CD14-positive monocyte (primary cell): ENCODE measurements around the gene HPRT1. TPM values are rescaled to one million over a fixed set of nuclear protein-coding genes. Genes with fewer than 3 reads are reported as not detected.

Source experiments
- DNase-seq, 3 donors: peaks; one replicate each; pipeline ENCODE4 v3.0.0-alpha.2; 2011 to 2022
- H2AFZ ChIP-seq: 2 replicates; pipeline ENCODE4 v1.6.0; 2012; ENCODE audit warnings: mild to moderate bottlenecking, low read depth, low read length, inconsistent platforms; ENCODE audit not compliant: insufficient read depth, poor library complexity, severe bottlenecking
- H3K27ac ChIP-seq, 2 donors: 1 replicate in 1 of 2; 2 replicates in 1 of 2; pipeline ENCODE4 v1.5.1; 2012 to 2013; ENCODE audit warnings: low read length in 2 of 2, control low read depth in 1 of 2, inconsistent platforms in 1 of 2, low read depth in 1 of 2, mild to moderate bottlenecking in 1 of 2
- H3K27me3 ChIP-seq, 2 donors: one replicate each; pipeline versions ENCODE4 v1.6.0 to v1.6.1; 2011 to 2013; ENCODE audit warnings: low read length in 2 of 2; ENCODE audit not compliant: control insufficient read depth in 2 of 2, insufficient read depth in 2 of 2
- H3K36me3 ChIP-seq, 2 donors: replicated peaks in 1 of 2; 1 replicate in 1 of 2; 2 replicates in 1 of 2; pipeline versions ENCODE4 v1.5.1 to v1.6.1; 2012 to 2013; ENCODE audit warnings: low read length in 2 of 2, control low read depth in 1 of 2, inconsistent platforms in 1 of 2, mild to moderate bottlenecking in 1 of 2; ENCODE audit not compliant: insufficient read depth in 2 of 2, control insufficient read depth in 1 of 2
- H3K4me1 ChIP-seq, 2 donors: 1 replicate in 1 of 2; 2 replicates in 1 of 2; pipeline versions ENCODE4 v1.5.1 to v1.6.1; 2012 to 2013; ENCODE audit warnings: low read length in 2 of 2, control low read depth in 1 of 2, inconsistent platforms in 1 of 2, mild to moderate bottlenecking in 1 of 2, moderate library complexity in 1 of 2; ENCODE audit not compliant: insufficient read depth in 2 of 2, control insufficient read depth in 1 of 2
- H3K4me2 ChIP-seq: replicated peaks from 2 replicates; pipeline ENCODE3; 2012; ENCODE audit warnings: low read length, moderate library complexity, mild to moderate bottlenecking; ENCODE audit not compliant: poor library complexity, severe bottlenecking; ENCODE audit errors: extremely low read depth
- H3K4me3 ChIP-seq, 3 experiments: fragments of 200-600 bp in 1 of 3; sonication (generic) in 1 of 3; replicated peaks in 1 of 3; 1 replicate in 2 of 3; 2 replicates in 1 of 3; pipeline ENCODE4 v1.5.1; 2011 to 2013; ENCODE audit warnings: low read length in 3 of 3, mild to moderate bottlenecking in 3 of 3, control low read depth in 2 of 3, low read depth in 2 of 3, inconsistent platforms in 1 of 3, moderate library complexity in 1 of 3
- H3K79me2 ChIP-seq: 2 replicates; pipeline ENCODE4 v1.6.0; 2012; ENCODE audit warnings: mild to moderate bottlenecking, control low read depth, inconsistent platforms, low read length, moderate library complexity; ENCODE audit not compliant: insufficient read depth
- H3K9ac ChIP-seq: 2 replicates; pipeline ENCODE4 v1.6.0; 2017; ENCODE audit warnings: low read length, mild to moderate bottlenecking; ENCODE audit not compliant: insufficient read depth, poor library complexity, severe bottlenecking
- H3K9me3 ChIP-seq, 2 donors: replicated peaks in 1 of 2; 1 replicate in 1 of 2; 2 replicates in 1 of 2; pipeline versions ENCODE4 v1.5.1 to v1.6.1; 2012 to 2013; ENCODE audit warnings: low read length in 2 of 2, control low read depth in 1 of 2; ENCODE audit not compliant: control insufficient read depth in 1 of 2, insufficient read depth in 1 of 2
- H4K20me1 ChIP-seq: 2 replicates; pipeline ENCODE4 v1.6.0; 2012; ENCODE audit warnings: mild to moderate bottlenecking, low read length, control low read depth, moderate library complexity; ENCODE audit not compliant: insufficient read depth
- H3K27ac Mint-ChIP-seq, 7 donors: one replicate each; pipeline ENCODE4 v1.8.0; 2020; ENCODE audit warnings: mild to moderate bottlenecking in 7 of 7, mixed read lengths in 7 of 7, moderate library complexity in 6 of 7, inconsistent platforms in 2 of 7
- H3K27me3 Mint-ChIP-seq, 3 donors: one replicate each; pipeline ENCODE4 v1.8.0; 2021 to 2022; ENCODE audit warnings: low read depth in 3 of 3, mild to moderate bottlenecking in 3 of 3, mixed read lengths in 3 of 3, moderate library complexity in 3 of 3, inconsistent platforms in 1 of 3
- H3K36me3 Mint-ChIP-seq, 2 donors: one replicate each; pipeline ENCODE4 v1.8.0; 2020; ENCODE audit warnings: mixed read lengths in 2 of 2, inconsistent platforms in 1 of 2, mild to moderate bottlenecking in 1 of 2
- H3K4me1 Mint-ChIP-seq: one replicate; pipeline ENCODE4 v1.8.0; 2020; ENCODE audit warnings: mild to moderate bottlenecking, mixed read lengths
- H3K4me3 Mint-ChIP-seq, 2 donors: one replicate each; pipeline ENCODE4 v1.8.0; 2020; ENCODE audit warnings: mild to moderate bottlenecking in 2 of 2, mixed read lengths in 2 of 2, moderate library complexity in 1 of 2
- H3K9me3 Mint-ChIP-seq, 7 donors: one replicate each; pipeline ENCODE4 v1.8.0; 2020 to 2022; ENCODE audit warnings: mixed read lengths in 7 of 7, mild to moderate bottlenecking in 6 of 7, moderate library complexity in 6 of 7, inconsistent platforms in 2 of 7
- WGBS: methylation state at CpG from one replicate; pipeline ENCODE4 v1.1.5; 2013; ENCODE audit warnings: missing lambda C conversion rate; ENCODE audit not compliant: insufficient coverage; 5-methylcytosine and 5-hydroxymethylcytosine counted together
- intact Hi-C, 2 donors: fragments of 100-400 bp; cut with micrococcal nuclease; formaldehyde crosslinking; loops; one replicate each; pipeline versions ENCODE4 v1.15.0 to v1.15.1; 2023
- polyA plus RNA-seq, 3 donors: library from polyadenylated mRNA; depleted of rRNA in 1 of 3; unstranded in 2 of 3; stranded (reverse) in 1 of 3; fragments of 300-500 nt in 2 of 3; fragments of >200 nt in 1 of 3; fragmentation: Illumina TruSeq in 2 of 3; gene quantifications; 1 replicate in 2 of 3; 2 replicates in 1 of 3; pipeline ENCODE4 v1.2.3, GENCODE V29; 2012 to 2021
- TF ChIP-seq, protein P1 (sequence below): fragments of 200-600 bp; IDR thresholded peaks from one replicate; pipeline ENCODE4 v1.8.0; 2022; ENCODE audit warnings: antibody characterized with exemption, mild to moderate bottlenecking

Gene HPRT1
- polyA plus RNA-seq, 3 donors: 13.0 to 56.4 (median 54.5) TPM

DNA sequence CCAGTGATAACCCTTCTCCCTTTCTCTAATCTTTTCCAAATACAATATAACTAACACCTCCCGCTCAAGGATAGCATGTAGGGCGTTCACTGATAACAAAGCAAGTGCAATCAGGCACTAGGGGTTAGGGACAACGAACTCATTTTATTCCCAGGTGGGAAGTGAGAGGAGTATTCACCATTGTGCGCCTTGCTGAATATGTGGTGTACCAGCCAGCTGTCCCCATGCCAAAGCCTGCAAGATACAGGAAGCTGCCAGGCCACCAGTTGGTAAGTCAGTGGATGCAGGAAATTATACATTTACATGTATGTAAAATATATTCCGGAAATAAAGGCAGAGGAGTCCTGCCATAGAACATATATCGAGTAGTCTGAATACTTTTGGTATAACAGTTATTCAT, 6.3 kb upstream of the HPRT1 start:
- H3K4me2 ChIP-seq: no peak overlapping the region
- H3K27me3 Mint-ChIP-seq: no peaks in the 10 kb centered on the region
- 40% methylated on average over 1 of the region's 6 CpGs for WGBS
- H3K27me3 ChIP-seq: no peaks in the 10 kb centered on the region
- no peaks in the 10 kb centered on the region for H3K36me3 ChIP-seq
- TF ChIP-seq, protein P1, sequence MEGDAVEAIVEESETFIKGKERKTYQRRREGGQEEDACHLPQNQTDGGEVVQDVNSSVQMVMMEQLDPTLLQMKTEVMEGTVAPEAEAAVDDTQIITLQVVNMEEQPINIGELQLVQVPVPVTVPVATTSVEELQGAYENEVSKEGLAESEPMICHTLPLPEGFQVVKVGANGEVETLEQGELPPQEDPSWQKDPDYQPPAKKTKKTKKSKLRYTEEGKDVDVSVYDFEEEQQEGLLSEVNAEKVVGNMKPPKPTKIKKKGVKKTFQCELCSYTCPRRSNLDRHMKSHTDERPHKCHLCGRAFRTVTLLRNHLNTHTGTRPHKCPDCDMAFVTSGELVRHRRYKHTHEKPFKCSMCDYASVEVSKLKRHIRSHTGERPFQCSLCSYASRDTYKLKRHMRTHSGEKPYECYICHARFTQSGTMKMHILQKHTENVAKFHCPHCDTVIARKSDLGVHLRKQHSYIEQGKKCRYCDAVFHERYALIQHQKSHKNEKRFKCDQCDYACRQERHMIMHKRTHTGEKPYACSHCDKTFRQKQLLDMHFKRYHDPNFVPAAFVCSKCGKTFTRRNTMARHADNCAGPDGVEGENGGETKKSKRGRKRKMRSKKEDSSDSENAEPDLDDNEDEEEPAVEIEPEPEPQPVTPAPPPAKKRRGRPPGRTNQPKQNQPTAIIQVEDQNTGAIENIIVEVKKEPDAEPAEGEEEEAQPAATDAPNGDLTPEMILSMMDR: no peak
- no peak overlapping the region for H3K4me3 Mint-ChIP-seq
- no peak overlapping the region for H3K27ac Mint-ChIP-seq
- H3K27ac ChIP-seq: no peak overlapping the region
- H3K4me3 ChIP-seq: no peak overlapping the region
- H3K9me3 Mint-ChIP-seq: peaks cover 0 to 3% (median 0%) of the 10 kb centered on the region in 7 donors
- no peaks in the 10 kb centered on the region for H3K9me3 ChIP-seq
- no peaks in the 10 kb centered on the region for H4K20me1 ChIP-seq
- no peak overlapping the region for H2AFZ ChIP-seq
- no peaks in the 10 kb centered on the region for H3K79me2 ChIP-seq
- DNase-seq: no peak
- H3K4me1 ChIP-seq: no peaks in the 10 kb centered on the region
- intact Hi-C loops: no loop called here
- no peak overlapping the region for H3K9ac ChIP-seq
- H3K4me1 Mint-ChIP-seq: no peaks in the 10 kb centered on the region
- H3K36me3 Mint-ChIP-seq: no peaks in the 10 kb centered on the region

DNA sequence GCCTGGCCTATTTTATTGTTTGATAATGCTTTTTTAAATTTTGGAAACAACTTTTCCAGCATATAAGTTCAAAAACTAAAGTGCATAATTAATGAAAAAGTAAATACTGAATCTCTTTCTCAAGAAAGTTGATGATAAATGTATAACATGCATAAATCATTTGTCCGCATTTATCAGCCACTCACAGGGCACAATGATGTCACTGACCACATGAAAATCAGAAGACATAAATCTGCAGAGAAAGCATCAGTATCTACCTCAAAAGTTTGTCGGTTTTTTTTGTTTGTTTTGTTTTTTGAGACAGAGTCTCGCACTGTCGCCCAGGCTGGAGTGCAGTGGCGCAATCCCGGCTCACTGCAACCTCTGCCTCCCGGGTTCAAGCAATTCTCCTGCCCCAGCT, 5.5 kb upstream of the HPRT1 start:
- Histone ChIP-seq H3K4me1 (peaks cover under 1 to 2% of the 10 kb centered on the region in 2 donors), H3K27ac (no peak overlapping the region), H3K9me3 (no peaks in the 10 kb centered on the region), H3K27me3 (no peaks in the 10 kb centered on the region), H3K4me2 (no peak overlapping the region), H3K9ac (no peak overlapping the region), H3K79me2 (no peaks in the 10 kb centered on the region), H3K36me3 (no peaks in the 10 kb centered on the region), H4K20me1 (no peaks in the 10 kb centered on the region), H3K4me3 (no peak overlapping the region), H2AFZ (no peak overlapping the region)
- WGBS: no CpG with 5 or more reads among the region's 7 CpGs
- H3K36me3 Mint-ChIP-seq: no peaks in the 10 kb centered on the region
- H3K27me3 Mint-ChIP-seq: no peaks in the 10 kb centered on the region
- peaks cover 0 to 5% (median 0%) of the 10 kb centered on the region in 7 donors for H3K9me3 Mint-ChIP-seq
- TF ChIP-seq, protein P1: no peak
- no peaks in the 10 kb centered on the region for H3K4me1 Mint-ChIP-seq
- no peak for DNase-seq
- intact Hi-C loops: no loop called here
- no peak overlapping the region for H3K4me3 Mint-ChIP-seq
- no peak overlapping the region for H3K27ac Mint-ChIP-seq
